Ramos (cell line): ENCODE measurements around the gene ADAM10.

Experiments used
- in situ Hi-C: fragments of 300-500 bp; cut with MboI; formaldehyde crosslinking; loops from one replicate; pipeline ENCODE4 v1.14.3; 2022; ENCODE audit warnings: low sequenced_read_pairs; ENCODE audit not compliant: unreplicated experiment

ADAM10 gene

GRCh38 chr15:58749532-58750337 is at the start of gene ADAM10:
TSS of gene ADAM10 (minus strand) at chr15:58749707. CDS start at chr15:58749534, 173 bp downstream.
- in situ Hi-C loops, result loop anchor here (25.0 kb wide), 1 partner anchor 512 kb away; no protein-coding TSS in a partner anchor

GRCh38 chr15:58797505-58797904 is 48.0 kb upstream of the ADAM10 start:
- in situ Hi-C loops, result no loop called here

GRCh38 chr15:58795825-58796224 is 46.3 kb upstream of the ADAM10 start:
- in situ Hi-C loops, result no loop called here

GRCh38 chr15:58793862-58794261 is 44.4 kb upstream of the ADAM10 start:
- in situ Hi-C loops, result no loop called here

GRCh38 chr15:58788056-58788710 is 38.7 kb upstream of the ADAM10 start:
- in situ Hi-C loops, result no loop called here

GRCh38 chr15:58785355-58785754 is 35.8 kb upstream of the ADAM10 start:
- in situ Hi-C loops, result no loop called here

GRCh38 chr15:58779554-58779953 is 30.0 kb upstream of the ADAM10 start:
- in situ Hi-C loops, result no loop called here

- in situ Hi-C loops, result no loop called here
Measured at GRCh38 chr15:58777107-58777506, 27.6 kb upstream of the ADAM10 start.

- in situ Hi-C loops, result no loop called here
Measured at GRCh38 chr15:58775402-58775801, 25.9 kb upstream of the ADAM10 start.

- in situ Hi-C loops, result loop anchor here (25.0 kb wide), 1 partner anchor 536 kb away; no protein-coding TSS in a partner anchor
Measured at GRCh38 chr15:58773024-58773423, 23.5 kb upstream of the ADAM10 start.

- in situ Hi-C loops, result loop anchor here (25.0 kb wide), 1 partner anchor 534 kb away; no protein-coding TSS in a partner anchor
Measured at GRCh38 chr15:58771621-58772250, 22.2 kb upstream of the ADAM10 start.

- in situ Hi-C loops, result loop anchor here (25.0 kb wide), 1 partner anchor 534 kb away; no protein-coding TSS in a partner anchor
Measured at GRCh38 chr15:58770857-58771620, 21.5 kb upstream of the ADAM10 start, which contains the start of gene MINDY2. TSS of gene MINDY2 (plus strand) at chr15:58771302. CDS start at chr15:58771396, 94 bp downstream.

- in situ Hi-C loops, result loop anchor here (25.0 kb wide), 1 partner anchor 533 kb away; no protein-coding TSS in a partner anchor
Measured at GRCh38 chr15:58770519-58770856, 21.0 kb upstream of the ADAM10 start.

GRCh38 chr15:58768601-58769004 is 19.1 kb upstream of the ADAM10 start:
- in situ Hi-C loops, result loop anchor here (25.0 kb wide), 1 partner anchor 531 kb away; no protein-coding TSS in a partner anchor

GRCh38 chr15:58766290-58766689 is 16.8 kb upstream of the ADAM10 start:
- in situ Hi-C loops, result loop anchor here (25.0 kb wide), 1 partner anchor 529 kb away; no protein-coding TSS in a partner anchor

- in situ Hi-C loops, result loop anchor here (25.0 kb wide), 1 partner anchor 527 kb away; no protein-coding TSS in a partner anchor
Measured at GRCh38 chr15:58764468-58764867, 15.0 kb upstream of the ADAM10 start.

- in situ Hi-C loops, result loop anchor here (25.0 kb wide), 1 partner anchor 525 kb away; no protein-coding TSS in a partner anchor
Measured at GRCh38 chr15:58762731-58763130, 13.2 kb upstream of the ADAM10 start.

GRCh38 chr15:58762285-58762684 is 12.8 kb upstream of the ADAM10 start:
- in situ Hi-C loops, result loop anchor here (25.0 kb wide), 1 partner anchor 525 kb away; no protein-coding TSS in a partner anchor

GRCh38 chr15:58761010-58761388 is 11.5 kb upstream of the ADAM10 start:
- in situ Hi-C loops, result loop anchor here (25.0 kb wide), 1 partner anchor 524 kb away; no protein-coding TSS in a partner anchor
